Glutamatergic neuron (in vitro differentiated cells): Measurements from ENCODE around the gene DIPK1C. TPM values are rescaled to one million over a fixed set of nuclear protein-coding genes. Genes with fewer than 3 reads are reported as not detected.

Source experiments
- DNase-seq: peaks from one replicate; pipeline ENCODE4 v3.0.0; 2022
- H3K27ac Mint-ChIP-seq: one replicate; pipeline ENCODE4 v1.8.0; 2020; ENCODE audit warnings: mild to moderate bottlenecking, mixed read lengths, inconsistent platforms; ENCODE audit not compliant: unreplicated experiment
- H3K27me3 Mint-ChIP-seq: one replicate; pipeline ENCODE4 v1.8.0; 2020; ENCODE audit warnings: mild to moderate bottlenecking, moderate library complexity, mixed read lengths, inconsistent platforms; ENCODE audit not compliant: unreplicated experiment
- H3K36me3 Mint-ChIP-seq: one replicate; pipeline ENCODE4 v1.8.0; 2020; ENCODE audit warnings: mild to moderate bottlenecking, mixed read lengths, inconsistent platforms; ENCODE audit not compliant: unreplicated experiment
- H3K4me1 Mint-ChIP-seq: one replicate; pipeline ENCODE4 v1.8.0; 2020; ENCODE audit warnings: mild to moderate bottlenecking, low read depth, mixed read lengths, inconsistent platforms; ENCODE audit not compliant: unreplicated experiment
- H3K4me3 Mint-ChIP-seq: one replicate; pipeline ENCODE4 v1.8.0; 2020; ENCODE audit warnings: mild to moderate bottlenecking, mixed read lengths, inconsistent platforms; ENCODE audit not compliant: unreplicated experiment
- H3K9me3 Mint-ChIP-seq: one replicate; pipeline ENCODE4 v1.8.0; 2020; ENCODE audit warnings: mild to moderate bottlenecking, moderate library complexity, mixed read lengths, inconsistent platforms; ENCODE audit not compliant: unreplicated experiment
- total RNA-seq: library from RNA; stranded (reverse); fragmentation: NEBNext Ultra II Directional; extraction: Animal tissue kit (Norgen Biotek cat#: 25700); gene quantifications from one replicate; pipeline ENCODE4 v1.2.1, GENCODE V29; 2021; ENCODE audit not compliant: unreplicated experiment
- TF ChIP-seq, protein P1 (sequence below): fragments of 200-600 bp; sonication (generic); IDR thresholded peaks from one replicate; pipeline ENCODE4 v1.5.0; 2021; ENCODE audit not compliant: partially characterized antibody, unreplicated experiment

Gene DIPK1C
- total RNA-seq, 1 donor from 2014 or later, result not detected

DNA sequence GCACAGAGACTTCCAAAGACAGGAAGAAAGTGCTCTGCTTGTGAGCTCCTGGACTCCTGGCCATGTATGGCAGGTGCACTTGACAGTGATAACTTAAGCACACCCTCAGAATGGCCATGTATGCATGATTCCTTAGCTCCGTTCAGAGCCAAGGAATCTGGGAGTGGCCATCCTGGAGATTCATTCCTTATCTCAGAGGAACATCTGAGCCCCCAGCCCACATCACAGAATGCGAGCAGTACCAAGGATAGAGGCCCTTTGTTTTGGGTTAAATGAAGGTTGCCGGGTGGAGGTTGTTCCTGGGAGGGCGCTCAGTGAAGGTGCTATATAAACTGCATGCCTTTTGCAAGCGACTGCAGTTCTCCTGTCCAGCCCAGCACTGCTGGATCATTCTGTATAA, 26.9 kb downstream of the DIPK1C start:
- TF ChIP-seq, protein P1, sequence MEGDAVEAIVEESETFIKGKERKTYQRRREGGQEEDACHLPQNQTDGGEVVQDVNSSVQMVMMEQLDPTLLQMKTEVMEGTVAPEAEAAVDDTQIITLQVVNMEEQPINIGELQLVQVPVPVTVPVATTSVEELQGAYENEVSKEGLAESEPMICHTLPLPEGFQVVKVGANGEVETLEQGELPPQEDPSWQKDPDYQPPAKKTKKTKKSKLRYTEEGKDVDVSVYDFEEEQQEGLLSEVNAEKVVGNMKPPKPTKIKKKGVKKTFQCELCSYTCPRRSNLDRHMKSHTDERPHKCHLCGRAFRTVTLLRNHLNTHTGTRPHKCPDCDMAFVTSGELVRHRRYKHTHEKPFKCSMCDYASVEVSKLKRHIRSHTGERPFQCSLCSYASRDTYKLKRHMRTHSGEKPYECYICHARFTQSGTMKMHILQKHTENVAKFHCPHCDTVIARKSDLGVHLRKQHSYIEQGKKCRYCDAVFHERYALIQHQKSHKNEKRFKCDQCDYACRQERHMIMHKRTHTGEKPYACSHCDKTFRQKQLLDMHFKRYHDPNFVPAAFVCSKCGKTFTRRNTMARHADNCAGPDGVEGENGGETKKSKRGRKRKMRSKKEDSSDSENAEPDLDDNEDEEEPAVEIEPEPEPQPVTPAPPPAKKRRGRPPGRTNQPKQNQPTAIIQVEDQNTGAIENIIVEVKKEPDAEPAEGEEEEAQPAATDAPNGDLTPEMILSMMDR, result no peak
- peaks cover 14% of the 10 kb centered on the region for H3K4me1 Mint-ChIP-seq
- H3K27me3 Mint-ChIP-seq, result peaks cover 6% of the 10 kb centered on the region
- H3K36me3 Mint-ChIP-seq, result peaks cover 7% of the 10 kb centered on the region
- H3K4me3 Mint-ChIP-seq, result no peak overlapping the region
- H3K9me3 Mint-ChIP-seq, result peaks cover 7% of the 10 kb centered on the region
- no peak overlapping the region for H3K27ac Mint-ChIP-seq
- no peak for DNase-seq

DNA sequence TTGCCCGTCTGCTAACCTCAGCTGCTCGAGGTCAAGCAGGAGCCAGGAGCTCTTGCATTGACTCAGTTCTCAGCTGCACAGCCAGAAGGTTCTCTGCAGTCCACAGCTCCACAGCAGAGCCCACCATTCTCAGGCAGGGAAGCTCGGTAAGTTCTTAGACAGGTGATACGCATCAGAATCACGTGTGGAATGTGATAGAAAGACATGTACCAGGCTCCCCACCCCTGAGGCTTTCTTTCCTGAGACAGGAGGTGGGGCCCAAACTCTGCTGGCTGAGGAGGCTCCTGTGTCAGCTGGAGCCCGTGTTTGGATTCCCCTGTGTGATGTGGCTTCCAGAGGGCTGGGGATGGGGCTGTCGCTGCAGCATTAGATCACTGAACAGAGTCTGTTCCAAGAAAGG, 28.0 kb downstream of the DIPK1C start:
- TF ChIP-seq, protein P1, result no peak
- DNase-seq, result no peak
- peaks cover 7% of the 10 kb centered on the region for H3K9me3 Mint-ChIP-seq
- H3K36me3 Mint-ChIP-seq, result peaks cover 16% of the 10 kb centered on the region
- peaks cover 6% of the 10 kb centered on the region for H3K27me3 Mint-ChIP-seq
- H3K27ac Mint-ChIP-seq, result no peak overlapping the region
- no peak overlapping the region for H3K4me3 Mint-ChIP-seq
- H3K4me1 Mint-ChIP-seq, result peaks cover 14% of the 10 kb centered on the region

- peaks cover 6% of the 10 kb centered on the region for H3K27me3 Mint-ChIP-seq
These were observed 29.5 kb downstream of the DIPK1C start for GRCh38 chr18:74427442-74428112.

DNA sequence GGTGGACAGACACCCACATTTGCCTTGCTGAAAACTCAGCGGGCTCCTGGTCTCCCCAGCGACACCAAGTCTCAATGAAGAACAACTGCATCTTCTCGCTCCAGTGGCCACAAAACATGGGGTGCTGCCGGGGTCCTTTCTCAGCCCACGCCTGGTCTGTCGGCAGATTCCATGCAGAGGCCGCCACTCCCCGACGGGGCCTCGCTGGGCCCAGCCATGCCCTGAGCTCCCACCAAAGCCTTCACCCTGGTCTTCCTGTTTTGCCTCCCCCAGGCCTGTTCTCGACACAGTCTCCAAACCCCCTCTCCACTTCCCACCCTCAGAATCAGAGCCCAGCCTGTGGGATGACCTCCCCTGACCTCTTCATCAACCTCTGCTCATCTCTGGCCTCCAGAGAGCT, 31.2 kb downstream of the DIPK1C start:
- Mint-ChIP-seq H3K27me3 (peaks cover 2% of the 10 kb centered on the region), H3K4me3 (no peak overlapping the region), H3K36me3 (peaks cover 23% of the 10 kb centered on the region), H3K4me1 (peaks cover 19% of the 10 kb centered on the region), H3K9me3 (peaks cover 10% of the 10 kb centered on the region), H3K27ac (no peak overlapping the region)
- no peak for DNase-seq
- TF ChIP-seq, protein P1, result no peak

More at GRCh38 chr18:74427442-74428112, 29.5 kb downstream of the DIPK1C start:
- Mint-ChIP-seq H3K9me3 (peaks cover 11% of the 10 kb centered on the region), H3K27ac (no peak overlapping the region), H3K4me3 (no peak overlapping the region), H3K36me3 (peaks cover 20% of the 10 kb centered on the region), H3K4me1 (peaks cover 17% of the 10 kb centered on the region)
- TF ChIP-seq, protein P1, result no peak
- DNase-seq, result no peak

DNA sequence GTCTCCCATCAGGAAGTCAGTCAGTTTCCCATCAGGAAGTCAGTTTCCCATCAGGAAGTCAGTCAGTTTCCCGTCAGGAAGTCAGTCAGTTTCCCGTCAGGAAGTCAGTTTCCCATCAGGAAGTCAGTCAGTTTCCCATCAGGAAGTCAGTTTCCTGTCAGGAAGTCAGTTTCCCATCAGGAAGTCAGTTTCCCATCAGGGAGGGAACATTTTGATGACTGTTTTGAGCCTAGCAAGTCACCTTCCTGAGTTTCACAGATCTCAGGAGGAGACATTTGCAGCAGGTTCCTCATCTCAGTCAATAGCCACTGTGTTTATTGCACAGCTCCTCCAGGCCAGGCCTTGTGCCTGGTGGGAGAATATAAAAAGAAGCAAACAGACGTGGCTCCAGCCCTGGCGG, 31.9 kb downstream of the DIPK1C start:
- H3K4me3 Mint-ChIP-seq, result no peak overlapping the region
- H3K27ac Mint-ChIP-seq, result no peak overlapping the region
- peaks cover 24% of the 10 kb centered on the region for H3K36me3 Mint-ChIP-seq
- TF ChIP-seq, protein P1, result no peak
- peaks cover 16% of the 10 kb centered on the region for H3K4me1 Mint-ChIP-seq
- DNase-seq, result no peak
- peaks cover 5% of the 10 kb centered on the region for H3K27me3 Mint-ChIP-seq
- H3K9me3 Mint-ChIP-seq, result peaks cover 10% of the 10 kb centered on the region
